SU-DHL-6 (cell line): Measurements from ENCODE around the gene TTC12.

Source experiments
- EZH2phosphoT487 ChIP-seq: fragments of 200-600 bp; sonication (generic), shearing (Covaris generic); conservative IDR thresholded peaks from 2 replicates; pipeline ENCODE4 v1.6.1; 2018; ENCODE audit warnings: mild to moderate bottlenecking, antibody characterized with exemption, low read length, moderate library complexity, mixed read lengths
- TF ChIP-seq, protein P1 (sequence below): fragments of 200-600 bp; sonication (generic); IDR thresholded peaks from one replicate; pipeline ENCODE4 v1.5.1; 2017; ENCODE audit warnings: antibody characterized with exemption, mild to moderate bottlenecking, low read length, moderate library complexity; ENCODE audit not compliant: insufficient read depth, poor library complexity, severe bottlenecking

DNA sequence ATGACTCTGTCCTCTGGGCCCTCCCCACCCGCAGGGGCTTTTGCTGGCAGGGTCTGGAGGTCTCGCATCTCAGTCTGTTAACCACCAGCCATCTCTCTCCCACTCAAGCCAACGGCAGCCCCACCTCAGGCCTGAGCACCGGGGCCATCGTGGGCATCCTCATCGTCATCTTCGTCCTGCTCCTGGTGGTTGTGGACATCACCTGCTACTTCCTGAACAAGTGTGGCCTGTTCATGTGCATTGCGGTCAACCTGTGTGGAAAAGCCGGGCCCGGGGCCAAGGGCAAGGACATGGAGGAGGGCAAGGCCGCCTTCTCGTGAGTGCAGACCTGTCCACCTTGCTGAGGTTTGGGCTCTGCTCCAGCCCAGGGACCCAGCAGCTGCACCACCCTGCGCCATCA is 44.3 kb upstream of the TTC12 start:
- TF ChIP-seq, protein P1, sequence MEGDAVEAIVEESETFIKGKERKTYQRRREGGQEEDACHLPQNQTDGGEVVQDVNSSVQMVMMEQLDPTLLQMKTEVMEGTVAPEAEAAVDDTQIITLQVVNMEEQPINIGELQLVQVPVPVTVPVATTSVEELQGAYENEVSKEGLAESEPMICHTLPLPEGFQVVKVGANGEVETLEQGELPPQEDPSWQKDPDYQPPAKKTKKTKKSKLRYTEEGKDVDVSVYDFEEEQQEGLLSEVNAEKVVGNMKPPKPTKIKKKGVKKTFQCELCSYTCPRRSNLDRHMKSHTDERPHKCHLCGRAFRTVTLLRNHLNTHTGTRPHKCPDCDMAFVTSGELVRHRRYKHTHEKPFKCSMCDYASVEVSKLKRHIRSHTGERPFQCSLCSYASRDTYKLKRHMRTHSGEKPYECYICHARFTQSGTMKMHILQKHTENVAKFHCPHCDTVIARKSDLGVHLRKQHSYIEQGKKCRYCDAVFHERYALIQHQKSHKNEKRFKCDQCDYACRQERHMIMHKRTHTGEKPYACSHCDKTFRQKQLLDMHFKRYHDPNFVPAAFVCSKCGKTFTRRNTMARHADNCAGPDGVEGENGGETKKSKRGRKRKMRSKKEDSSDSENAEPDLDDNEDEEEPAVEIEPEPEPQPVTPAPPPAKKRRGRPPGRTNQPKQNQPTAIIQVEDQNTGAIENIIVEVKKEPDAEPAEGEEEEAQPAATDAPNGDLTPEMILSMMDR, result no peak
- TF ChIP-seq EZH2phosphoT487, result no peak
